HepG2 (cell line): ENCODE results near the gene GRAMD4. TPM values are rescaled to one million over a fixed set of nuclear protein-coding genes. Genes with fewer than 3 reads are reported as not detected.

Experiments used
- ATAC-seq: fragments of 200-7000 bp; cut with Tn5 transposase; 3 replicates; pipeline ENCODE4 v1.9.1; 2020; ENCODE audit warnings: mild to moderate bottlenecking, moderate library complexity
- BruUV-seq: library from RNA; stranded (reverse); fragments of 400-500 nt; replicated peaks from 2 replicates; lab custom pipeline; 2021; lab: Mats Ljungman, UMichigan
- CTCF ChIA-PET: fragments of 300-600 bp; formaldehyde crosslinking; extraction: SDS; loops from one replicate; lab custom pipeline; 2021; ENCODE audit warnings: low total read pairs, inconsistent platforms, low intra/inter-chr PET ratio; lab: Yijun Ruan, JAX
- POLR2A ChIA-PET: fragments of 350-600 bp; sonication (Branson Sonifier 250); formaldehyde crosslinking; loops from one replicate; lab custom pipeline; 2020; ENCODE audit warnings: antibody characterized with exemption, inconsistent platforms; lab: Yijun Ruan, JAX
- DNase-seq: peaks from one replicate; pipeline ENCODE4 v3.0.0-alpha.2; 2015; ENCODE audit warnings: low spot score
- FAIRE-seq: peaks from 3 replicates; lab custom pipeline; 2011; peaks lifted over from hg19 to GRCh38; lab: Jason Lieb, UNC
- H2AFZ ChIP-seq: one replicate; pipeline ENCODE4 v1.6.1; 2011; ENCODE audit warnings: low read length, inconsistent platforms
- H3K27ac ChIP-seq: fragments of 300-600 bp; 3 replicates; pipeline ENCODE4 v1.8.0; 2011; ENCODE audit warnings: mixed run types, mild to moderate bottlenecking, mixed read lengths, low read length, inconsistent platforms; ENCODE audit not compliant: insufficient read depth; ENCODE audit errors: extremely low read length
- H3K27me3 ChIP-seq, 2 experiments: fragments of 200-600 bp in 1 of 2; 2 replicates in 1 of 2; 3 replicates in 1 of 2; pipeline versions ENCODE4 v1.6.0 to v1.8.0; 2011; ENCODE audit warnings: low read length in 2 of 2, mild to moderate bottlenecking in 2 of 2, moderate library complexity in 2 of 2, inconsistent platforms in 1 of 2; ENCODE audit not compliant: insufficient read depth in 2 of 2, control insufficient read depth in 1 of 2
- H3K36me3 ChIP-seq, 2 experiments: fragments of 200-600 bp in 1 of 2; replicated peaks in 1 of 2; 2 replicates in 1 of 2; 3 replicates in 1 of 2; pipeline versions ENCODE4 v1.5.1 to v1.8.0; 2011; ENCODE audit warnings: low read length in 2 of 2, inconsistent platforms in 1 of 2; ENCODE audit not compliant: insufficient read depth in 2 of 2, control insufficient read depth in 1 of 2
- H3K4me1 ChIP-seq: 2 replicates; pipeline ENCODE4 v1.5.1; 2012; ENCODE audit warnings: low read length, inconsistent platforms; ENCODE audit not compliant: insufficient read depth
- H3K4me2 ChIP-seq: 2 replicates; pipeline ENCODE4 v1.6.0; 2011; ENCODE audit warnings: low read depth, low read length, inconsistent platforms
- H3K4me3 ChIP-seq, 3 experiments: fragments of 200-600 bp in 1 of 3; sonication (generic), shearing (Covaris generic) in 1 of 3; replicated peaks in 1 of 3; 2 replicates each; pipeline ENCODE4 v1.5.1; 2011 to 2016; ENCODE audit warnings: low read length in 3 of 3, inconsistent platforms in 2 of 3, low read depth in 2 of 3, mild to moderate bottlenecking in 2 of 3, control low read depth in 1 of 3, mixed read lengths in 1 of 3; ENCODE audit not compliant: insufficient read depth in 1 of 3
- H3K79me2 ChIP-seq: one replicate; pipeline ENCODE4 v1.6.1; 2011; ENCODE audit warnings: low read length, inconsistent platforms; ENCODE audit not compliant: insufficient read depth
- H3K9ac ChIP-seq: 2 replicates; pipeline ENCODE4 v1.6.0; 2011; ENCODE audit warnings: mild to moderate bottlenecking, low read depth, low read length, inconsistent platforms; ENCODE audit not compliant: insufficient read depth
- H3K9me3 ChIP-seq: 2 replicates; pipeline ENCODE4 v1.5.1; 2012; ENCODE audit warnings: mild to moderate bottlenecking, low read length
- H4K20me1 ChIP-seq: 2 replicates; pipeline ENCODE4 v1.6.0; 2011; ENCODE audit warnings: inconsistent platforms, mild to moderate bottlenecking, low read length, moderate library complexity; ENCODE audit not compliant: insufficient read depth
- IRF2 ChIP-seq: IDR thresholded peaks from 2 replicates; pipeline ENCODE4 v1.6.1; 2018; ENCODE audit warnings: missing genetic modification reagents, missing compliant biosample characterization
- MEIS2 ChIP-seq: sonication (generic); formaldehyde crosslinking; IDR thresholded peaks from 2 replicates; pipeline ENCODE4 v1.9.0; 2021; ENCODE audit warnings: mild to moderate bottlenecking, missing genetic modification reagents
- PBX3 ChIP-seq: sonication (generic); formaldehyde crosslinking; IDR thresholded peaks from 2 replicates; pipeline ENCODE4 v1.8.1; 2023; ENCODE audit warnings: missing genetic modification reagents, inconsistent platforms, borderline replicate concordance
- PCBP2 ChIP-seq: fragments of 200-400 bp; formaldehyde crosslinking; optimal IDR thresholded peaks from 2 replicates; pipeline ENCODE3; 2018; ENCODE audit warnings: low read length, low read depth; ENCODE audit not compliant: poor library complexity, severe bottlenecking
- ZBTB3 ChIP-seq: sonication (generic); formaldehyde crosslinking; IDR thresholded peaks from 2 replicates; pipeline ENCODE4 v1.4.0; 2020; ENCODE audit warnings: low read depth, mild to moderate bottlenecking, moderate library complexity, missing genetic modification reagents, borderline replicate concordance
- ZNF343 ChIP-seq: sonication (generic); formaldehyde crosslinking; IDR thresholded peaks from 2 replicates; pipeline ENCODE4 v1.4.0; 2020; ENCODE audit warnings: mild to moderate bottlenecking, missing genetic modification reagents
- ZNF639 ChIP-seq: conservative IDR thresholded peaks from 2 replicates; pipeline ENCODE4 v1.6.1; 2018; ENCODE audit warnings: missing genetic modification reagents
- WGBS: methylation state at CpG from one replicate; pipeline ENCODE4 v1.1.6; 2017; ENCODE audit warnings: low lambda C conversion rate; 5-methylcytosine and 5-hydroxymethylcytosine counted together
- in situ Hi-C: cut with HindIII; loops from 2 replicates; pipeline ENCODE4 v1.10.0; 2017; ENCODE audit warnings: low pct_unique_long_range_greater_than_20kb; ENCODE audit not compliant: extremely low pct_ligation_motif_present
- intact Hi-C: fragments of 100-400 bp; cut with micrococcal nuclease; formaldehyde crosslinking; loops from one replicate; pipeline ENCODE4 v1.10.0; 2022; ENCODE audit not compliant: unreplicated experiment
- polyA plus RNA-seq, 8 experiments: library from polyadenylated mRNA; depleted of rRNA in 3 of 8; stranded (reverse) in 7 of 8; unstranded in 1 of 8; fragments of >200 nt; fragmentation: Illumina TruSeq in 4 of 8; extraction: Trizol in 4 of 8; gene quantifications; 2 replicates each; pipeline versions ENCODE4 v1.2.1 to v1.2.3, GENCODE V29; 2011 to 2016; ENCODE audit warnings: low read depth in 4 of 8, missing spikeins in 1 of 8, mixed read lengths in 1 of 8; ENCODE audit not compliant: insufficient read depth in 1 of 8
- total RNA-seq, 5 experiments: library from RNA; depleted of rRNA; stranded (reverse); fragments of >200 nt; fragmentation: Illumina TruSeq; extraction: Trizol; gene quantifications; 2 replicates each; pipeline ENCODE4 v1.2.3, GENCODE V29; 2016; ENCODE audit warnings: low read depth in 1 of 5

The GRAMD4 gene
- total and polyA plus RNA-seq, 2 of the 13 experiments (the other 11 are each of a cell fraction or from before 2014, with no cell fraction given): 15.2 to 15.7 TPM

GRCh38 chr22:46627806-46628482 is 7.8 kb downstream of the GRAMD4 start (continued):
- TF ChIP-seq ZNF639 (CRISPR knock-in tag): no peak

- POLR2A ChIA-PET: no interaction called here
- in situ Hi-C loops: no loop called here
Measured at GRCh38 chr22:46628756-46629155, 8.6 kb downstream of the GRAMD4 start.

More at GRCh38 chr22:46628756-46629155, 8.6 kb downstream of the GRAMD4 start:
- TF ChIP-seq PBX3 (CRISPR knock-in tag): no peak
- TF ChIP-seq MEIS2 (CRISPR knock-in tag): no peak
- no peak for TF ChIP-seq PCBP2
- no peak for TF ChIP-seq ZBTB3 (CRISPR knock-in tag)
- TF ChIP-seq IRF2 (CRISPR knock-in tag): no peak
- no peak for TF ChIP-seq ZNF343 (CRISPR knock-in tag)
- no peak overlapping the region for H3K9ac ChIP-seq
- peaks cover 2% of the 10 kb centered on the region; the same call in 1 of the 2 replicates for H3K4me1 ChIP-seq
- FAIRE-seq (no peak), ATAC-seq (no peak), DNase-seq (no peak)
- no peaks in the 10 kb centered on the region for H3K27me3 ChIP-seq
- no peaks in the 10 kb centered on the region for H3K79me2 ChIP-seq
- H3K4me2 ChIP-seq: no peak overlapping the region
- no peaks in the 10 kb centered on the region for H4K20me1 ChIP-seq
- H3K36me3 ChIP-seq: no peaks in the 10 kb centered on the region; a peak in 2 of 5 replicates
- no peak overlapping the region for H3K4me3 ChIP-seq
- 87% methylated on average over 8 of the region's 12 CpGs for WGBS
- H3K9me3 ChIP-seq: no peaks in the 10 kb centered on the region
- intact Hi-C loops: no loop called here
- CTCF ChIA-PET: no interaction called here
- no peak overlapping the region for H2AFZ ChIP-seq
- H3K27ac ChIP-seq: no peak overlapping the region
- BruUV-seq: no TSS peak
